Right atrium auricular region (tissue), 2 donors: ENCODE data around the gene RPA3. TPM values are rescaled to one million over a fixed set of nuclear protein-coding genes. Genes with fewer than 3 reads are reported as not detected.

ENCODE experiments used
- DNase-seq: peaks from one replicate; pipeline ENCODE4 v3.0.0-alpha.2; 2019; ENCODE audit warnings: low spot score
- H3K27ac ChIP-seq, 2 donors: fragments of 200-600 bp; sonication (generic); 1 replicate in 1 of 2; 2 replicates in 1 of 2; pipeline ENCODE4 v1.5.1; 2016 to 2019
- H3K27me3 ChIP-seq, 2 donors: fragments of 200-600 bp; sonication (generic); one replicate each; pipeline versions ENCODE4 v1.5.1 to v1.6.0; 2017 to 2019
- H3K36me3 ChIP-seq: fragments of 200-600 bp; sonication (generic); one replicate; pipeline ENCODE4 v1.5.1; 2016
- H3K4me1 ChIP-seq, 2 donors: fragments of 200-600 bp; sonication (generic); one replicate each; pipeline versions ENCODE4 v1.5.1 to v1.6.0; 2017 to 2019
- H3K4me3 ChIP-seq, 2 donors: fragments of 200-600 bp; sonication (generic); 1 replicate in 1 of 2; 2 replicates in 1 of 2; pipeline ENCODE4 v1.5.1; 2017 to 2019; ENCODE audit warnings: mild to moderate bottlenecking in 1 of 2, moderate library complexity in 1 of 2
- H3K9me3 ChIP-seq, 2 donors: fragments of 200-600 bp; sonication (generic); one replicate each; pipeline ENCODE4 v1.5.1; 2019
- CTCF ChIP-seq, 2 donors: fragments of 200-600 bp; sonication (generic); IDR thresholded peaks; one replicate each; pipeline ENCODE4 v1.5.1; 2019; ENCODE audit warnings: antibody characterized with exemption in 2 of 2
- total RNA-seq, 2 donors: library from RNA; depleted of rRNA; stranded (reverse); fragments of >200 nt; gene quantifications; one replicate each; pipeline ENCODE4 v1.1.0, GENCODE V29; 2016

RPA3 gene
- total RNA-seq, 2 donors from 2014 or later: 15.6 to 18.0 TPM

- no peaks in the 10 kb centered on the region for H3K4me1 ChIP-seq
Measured at GRCh38 chr7:7613210-7613609, 105.2 kb downstream of the RPA3 start.

DNA sequence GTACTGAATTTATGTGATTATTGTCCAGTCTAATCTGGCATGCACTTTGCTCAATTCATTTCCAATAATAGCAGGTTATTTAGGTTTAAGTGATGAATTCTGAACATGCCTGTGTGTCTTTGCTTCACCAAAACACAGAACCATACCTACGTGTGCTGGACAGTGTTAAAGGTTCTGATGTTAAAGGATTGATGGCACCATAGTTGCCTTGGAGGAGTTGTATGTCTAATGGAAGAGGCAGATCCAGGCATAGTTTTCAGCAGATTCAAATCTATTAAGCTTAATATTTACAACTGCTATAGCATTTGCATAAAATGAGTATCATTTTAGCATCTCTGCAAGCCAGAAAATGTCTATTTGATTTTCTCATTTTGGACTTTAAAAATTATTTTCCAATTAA lies 105.9 kb downstream of the RPA3 start:
- Histone ChIP-seq H3K4me3 (no peak overlapping the region), H3K9me3 (no peaks in the 10 kb centered on the region), H3K4me1 (no peaks in the 10 kb centered on the region), H3K27me3 (no peaks in the 10 kb centered on the region), H3K27ac (no peak overlapping the region), H3K36me3 (peaks cover 5% of the 10 kb centered on the region)
- TF ChIP-seq CTCF (IDR thresholded peaks at IDR 0.05): no peak
- DNase-seq: no peak

More at GRCh38 chr7:7613210-7613609, 105.2 kb downstream of the RPA3 start:
- no peaks in the 10 kb centered on the region for H3K27me3 ChIP-seq
- H3K4me3 ChIP-seq: no peak overlapping the region
- DNase-seq: no peak
- H3K9me3 ChIP-seq: no peaks in the 10 kb centered on the region
- no peak for TF ChIP-seq CTCF (IDR thresholded peaks at IDR 0.05)
- H3K36me3 ChIP-seq: no peaks in the 10 kb centered on the region
- H3K27ac ChIP-seq: no peak overlapping the region

GRCh38 chr7:7609330-7609729 lies 109.1 kb downstream of the RPA3 start:
- no peaks in the 10 kb centered on the region for H3K9me3 ChIP-seq
- peaks cover 11% of the 10 kb centered on the region for H3K36me3 ChIP-seq
- no peak for DNase-seq
- TF ChIP-seq CTCF (IDR thresholded peaks at IDR 0.05): no peak
- H3K4me1 ChIP-seq: no peaks in the 10 kb centered on the region
- no peak overlapping the region for H3K4me3 ChIP-seq
- H3K27me3 ChIP-seq: no peaks in the 10 kb centered on the region
- no peak overlapping the region for H3K27ac ChIP-seq

GRCh38 chr7:7607010-7607409 lies 111.4 kb downstream of the RPA3 start:
- Histone ChIP-seq H3K27me3 (no peaks in the 10 kb centered on the region), H3K27ac (no peak overlapping the region), H3K4me3 (no peak overlapping the region), H3K9me3 (no peaks in the 10 kb centered on the region), H3K4me1 (no peaks in the 10 kb centered on the region), H3K36me3 (peaks cover 11% of the 10 kb centered on the region)
- TF ChIP-seq CTCF (IDR thresholded peaks at IDR 0.05): no peak
- DNase-seq: no peak

DNA sequence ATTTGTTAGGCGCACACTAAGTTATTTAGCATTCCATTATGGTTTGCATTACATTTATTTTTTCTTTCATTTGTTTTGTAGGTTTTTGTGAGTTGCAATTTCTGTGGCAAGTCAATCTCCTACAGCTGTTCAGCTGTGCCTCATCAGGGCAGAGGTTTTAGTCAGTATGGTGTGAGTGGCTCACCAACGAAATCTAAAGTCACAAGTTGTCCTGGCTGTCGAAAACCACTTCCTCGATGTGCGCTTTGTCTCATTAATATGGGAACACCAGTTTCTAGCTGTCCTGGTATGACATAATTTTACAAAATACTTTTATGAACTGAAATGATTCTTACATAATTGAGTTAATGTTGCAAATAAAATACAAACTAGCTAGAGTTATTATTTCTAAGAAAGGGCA lies 122.2 kb downstream of the RPA3 start:
- Histone ChIP-seq H3K4me1 (no peaks in the 10 kb centered on the region), H3K9me3 (no peaks in the 10 kb centered on the region), H3K27me3 (no peaks in the 10 kb centered on the region), H3K27ac (no peak overlapping the region), H3K4me3 (no peak overlapping the region), H3K36me3 (peaks cover 29% of the 10 kb centered on the region)
- no peak for TF ChIP-seq CTCF (IDR thresholded peaks at IDR 0.05)
- no peak for DNase-seq

GRCh38 chr7:7595451-7595850 lies 123.0 kb downstream of the RPA3 start:
- no peak for DNase-seq
- H3K4me3 ChIP-seq: no peak overlapping the region
- TF ChIP-seq CTCF (IDR thresholded peaks at IDR 0.05): peak in 1 of 2 donors; percentile 53
- H3K4me1 ChIP-seq: no peaks in the 10 kb centered on the region
- H3K27ac ChIP-seq: no peak overlapping the region
- H3K36me3 ChIP-seq: peaks cover 29% of the 10 kb centered on the region
- no peaks in the 10 kb centered on the region for H3K9me3 ChIP-seq
- no peaks in the 10 kb centered on the region for H3K27me3 ChIP-seq
